ENCODE results near the gene INTS6.
A peak's percentile ranks its signal among the peaks of the same experiment; 100 is the strongest.

Gene INTS6

DNA sequence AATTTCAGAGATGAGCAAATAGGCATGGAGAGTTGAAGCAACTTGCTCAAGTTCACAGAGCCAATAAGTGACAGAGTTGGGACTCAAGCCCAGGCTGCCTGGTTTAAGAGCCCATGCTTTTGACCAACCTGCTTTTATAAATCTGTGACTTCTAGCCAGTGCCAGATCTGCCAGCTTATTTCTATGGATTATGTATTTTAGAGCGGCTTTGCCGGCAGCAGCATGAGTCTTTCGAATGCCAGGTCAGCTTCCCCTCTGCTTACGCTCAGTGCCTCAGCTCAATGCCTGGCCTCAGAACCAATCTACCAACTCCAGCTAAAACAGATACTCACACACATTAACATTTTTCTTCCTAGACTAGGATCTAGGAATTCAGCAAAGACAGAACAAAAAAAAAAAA, 111.0 kb downstream of the INTS6 start:
- no peak for DNase-seq

GRCh38 chr13:51341232-51341631, 111.6 kb downstream of the INTS6 start:
- DNase-seq = no peak

DNA sequence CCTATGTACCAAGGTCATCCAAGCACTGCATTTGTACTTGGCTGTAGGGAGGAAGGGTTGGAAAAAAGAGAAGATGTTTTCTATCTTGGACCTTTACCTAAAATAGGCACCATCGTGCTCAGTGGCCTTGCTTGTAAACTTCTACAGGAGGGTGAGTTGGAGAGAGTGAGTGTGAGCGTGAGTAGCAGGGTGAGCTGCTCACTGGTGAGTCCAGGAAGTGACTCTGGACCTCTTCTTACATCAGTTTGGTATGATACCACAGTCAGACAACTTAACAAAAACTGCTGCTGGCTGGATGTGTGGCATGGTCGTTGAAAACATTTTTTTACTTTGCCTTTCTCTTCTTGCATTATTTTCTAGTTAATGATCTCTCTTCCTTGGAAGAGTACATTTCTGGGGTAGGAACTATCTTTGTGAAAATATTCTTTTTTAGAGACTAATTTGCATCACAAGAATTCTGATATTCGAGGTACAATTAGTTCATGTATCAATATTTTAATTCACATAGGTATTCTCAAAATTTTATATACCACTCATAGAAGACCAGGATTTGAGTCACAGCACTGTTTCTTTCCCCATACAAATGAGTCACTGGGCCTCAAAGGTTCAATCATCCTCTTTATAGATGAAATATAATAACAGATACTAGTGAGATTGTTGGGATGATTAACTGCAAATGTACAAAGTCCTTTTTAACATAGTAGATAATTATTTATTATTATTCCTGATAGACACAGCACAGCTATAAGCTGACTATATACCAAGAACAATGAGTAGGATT, 112.7 kb downstream of the INTS6 start:
- no peak for DNase-seq

GRCh38 chr13:51339354-51339753, 113.5 kb downstream of the INTS6 start, which contains the start of gene SERPINE3:
TSS of gene SERPINE3 (plus strand) at chr13:51339691. CDS start at chr13:51341092, 1,401 bp downstream.
- no peak for DNase-seq

- no peak for DNase-seq
Observed at GRCh38 chr13:51336746-51337145, 116.1 kb downstream of the INTS6 start.

DNA sequence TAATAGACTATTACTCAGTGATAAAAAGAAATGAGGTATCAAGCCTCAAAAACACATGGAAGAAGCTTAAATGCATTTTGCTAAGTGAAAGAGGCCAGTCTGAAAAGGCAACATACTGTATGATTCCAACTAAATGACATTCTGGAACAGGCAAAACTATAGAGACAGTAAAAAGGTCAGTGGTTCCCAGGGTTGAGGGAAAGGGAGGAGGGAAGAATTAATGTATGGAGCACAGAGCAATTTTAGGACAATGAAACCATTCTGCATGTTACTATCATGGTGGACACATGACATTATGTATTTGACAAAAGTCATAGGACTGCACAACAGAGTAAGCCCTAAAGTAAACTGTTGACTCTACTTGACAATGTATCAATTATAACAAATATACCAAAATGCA, 119.0 kb downstream of the INTS6 start:
- DNase-seq = no peak

DNA sequence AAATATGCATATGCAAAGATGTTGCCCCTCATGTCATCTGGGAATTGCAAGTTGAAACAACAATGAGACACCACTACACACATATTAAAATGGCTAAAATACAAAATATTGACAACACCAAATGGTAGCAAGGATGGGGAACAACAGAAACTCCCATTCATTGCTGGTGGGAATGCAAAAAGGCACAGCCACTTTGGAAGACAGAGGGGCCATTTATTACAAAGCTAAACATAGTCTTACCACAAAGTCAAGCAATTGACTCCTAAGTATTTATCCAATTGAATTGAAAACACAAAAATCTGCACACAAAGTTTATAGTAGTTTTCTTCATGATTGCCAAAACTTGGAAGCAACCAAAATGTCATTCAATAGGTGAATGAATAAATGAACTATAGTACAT, 119.4 kb downstream of the INTS6 start:
- no peak for DNase-seq

DNA sequence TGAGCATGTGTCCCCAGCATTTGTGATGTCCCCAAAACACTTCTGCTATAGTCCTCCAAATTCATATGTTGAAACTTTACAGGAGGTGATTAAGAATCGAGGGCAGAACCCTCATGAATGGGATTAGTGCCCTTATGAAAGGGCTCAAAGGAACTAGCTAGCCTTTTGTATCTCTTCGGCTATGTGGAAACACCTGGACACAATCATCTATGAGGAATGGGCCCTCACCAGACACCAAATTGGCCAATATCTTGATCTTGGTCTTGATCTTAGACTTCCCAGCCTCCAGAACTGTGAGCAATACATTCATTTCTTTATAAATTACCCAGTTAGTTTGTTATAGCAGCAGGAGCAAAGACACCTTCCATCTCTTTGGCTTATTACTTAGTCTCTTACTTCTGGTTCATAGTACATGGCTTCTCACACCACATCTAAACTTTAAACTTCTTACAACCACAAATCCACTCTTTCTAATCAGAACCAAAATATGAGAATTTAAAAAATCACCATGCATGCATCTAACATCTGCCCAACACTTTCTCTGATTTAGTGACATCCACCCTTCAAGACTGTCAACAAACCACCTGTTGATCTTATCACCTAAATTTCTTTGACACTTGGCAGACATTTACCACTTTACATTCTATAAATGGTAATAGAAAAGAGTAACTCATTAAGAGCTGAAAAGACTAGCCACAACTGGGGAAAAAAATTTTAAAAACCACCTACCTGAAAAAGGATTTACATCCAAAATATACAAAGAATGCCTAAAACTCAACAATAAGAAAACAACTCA, 120.1 kb downstream of the INTS6 start:
- DNase-seq = peak in 1 of 5 experiments; percentile 63

DNA sequence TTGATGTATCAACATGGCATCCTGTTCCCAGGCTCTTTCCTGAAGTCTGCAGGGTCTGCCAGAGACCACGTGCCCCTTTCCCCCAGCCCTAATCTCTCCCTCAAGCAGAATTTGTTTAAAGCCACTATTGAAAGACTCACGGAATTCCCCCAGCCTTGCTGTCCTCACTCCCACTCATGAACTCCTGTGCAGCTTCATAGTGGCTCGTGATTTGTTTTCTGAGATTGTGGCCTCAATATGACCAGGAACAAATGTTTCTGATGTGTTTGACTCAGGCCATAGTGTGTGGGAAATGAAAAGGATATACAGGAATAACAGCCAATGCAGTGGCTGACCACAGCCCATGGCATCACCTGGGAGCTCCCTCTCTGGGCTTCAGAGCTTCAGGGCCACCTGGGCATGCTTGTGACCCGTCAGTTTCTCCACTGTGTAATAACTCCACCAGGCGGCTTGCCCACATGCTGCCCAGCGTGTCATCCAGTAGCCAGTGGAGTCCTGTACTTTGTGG, 121.4 kb downstream of the INTS6 start:
- no peak for DNase-seq

- peak in 1 of 5 experiments; percentile 6 for DNase-seq
Observed at GRCh38 chr13:51330791-51331190, 122.0 kb downstream of the INTS6 start.

DNA sequence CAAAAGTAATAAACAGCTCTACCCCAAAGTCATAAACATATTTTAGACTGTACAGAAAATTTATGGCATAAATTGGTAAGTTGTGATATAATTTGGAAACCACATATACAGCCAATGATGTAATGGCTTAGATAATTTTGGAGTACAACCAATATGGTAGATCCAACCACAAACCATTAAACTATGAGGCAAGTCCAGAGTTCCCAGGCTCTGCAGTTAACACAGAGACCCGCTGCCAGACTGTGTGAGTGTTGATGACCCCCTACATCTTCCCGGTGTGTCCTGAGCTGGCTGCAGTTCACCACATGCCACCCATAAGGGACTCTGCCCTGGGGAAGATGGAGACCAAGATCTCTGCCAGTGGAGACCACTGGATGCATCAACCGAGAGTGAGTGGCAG, 123.2 kb downstream of the INTS6 start:
- DNase-seq = no peak

- DNase-seq = no peak
Observed at GRCh38 chr13:51328488-51328887, 124.3 kb downstream of the INTS6 start.

DNA sequence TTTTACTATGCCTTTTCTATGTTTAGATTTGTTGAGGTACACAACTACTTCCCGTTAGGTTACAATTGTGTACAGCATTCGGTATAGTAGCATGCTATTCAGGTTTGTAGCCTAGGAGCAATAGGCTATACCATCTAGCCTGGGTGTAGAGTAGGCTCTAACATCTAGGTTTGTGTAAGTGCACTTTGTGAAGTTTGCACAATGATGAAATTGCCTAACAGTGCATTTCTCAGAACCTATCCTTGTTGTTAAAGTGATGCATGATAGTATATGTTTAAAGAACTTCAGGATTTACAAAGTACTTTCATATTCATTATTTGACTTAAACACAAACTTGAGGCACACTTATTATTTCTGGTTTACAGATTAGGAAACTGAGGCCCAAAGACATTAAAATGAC, 124.9 kb downstream of the INTS6 start:
- DNase-seq = no peak

- DNase-seq = no peak
Observed at GRCh38 chr13:51326777-51327176, 126.1 kb downstream of the INTS6 start.

DNA sequence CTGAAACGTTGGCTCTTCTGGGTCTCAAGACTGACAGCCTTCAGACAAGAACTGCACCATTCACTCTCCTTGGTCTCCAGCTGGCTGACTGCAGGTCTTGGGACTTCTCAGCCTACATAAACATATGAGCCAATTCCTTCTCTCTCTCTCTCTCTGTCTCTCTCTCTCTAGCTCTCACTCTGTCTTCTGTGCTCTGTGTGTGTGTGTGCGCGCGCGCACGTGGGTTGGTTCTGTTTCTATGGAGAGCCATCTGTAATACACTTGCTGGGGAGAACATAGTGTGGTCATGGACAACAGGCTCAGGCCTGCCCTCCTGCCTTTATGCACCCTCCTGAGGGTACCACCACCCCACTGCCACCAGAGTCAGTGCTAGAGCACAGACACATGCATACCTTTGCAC, 127.0 kb downstream of the INTS6 start:
- DNase-seq = no peak

DNA sequence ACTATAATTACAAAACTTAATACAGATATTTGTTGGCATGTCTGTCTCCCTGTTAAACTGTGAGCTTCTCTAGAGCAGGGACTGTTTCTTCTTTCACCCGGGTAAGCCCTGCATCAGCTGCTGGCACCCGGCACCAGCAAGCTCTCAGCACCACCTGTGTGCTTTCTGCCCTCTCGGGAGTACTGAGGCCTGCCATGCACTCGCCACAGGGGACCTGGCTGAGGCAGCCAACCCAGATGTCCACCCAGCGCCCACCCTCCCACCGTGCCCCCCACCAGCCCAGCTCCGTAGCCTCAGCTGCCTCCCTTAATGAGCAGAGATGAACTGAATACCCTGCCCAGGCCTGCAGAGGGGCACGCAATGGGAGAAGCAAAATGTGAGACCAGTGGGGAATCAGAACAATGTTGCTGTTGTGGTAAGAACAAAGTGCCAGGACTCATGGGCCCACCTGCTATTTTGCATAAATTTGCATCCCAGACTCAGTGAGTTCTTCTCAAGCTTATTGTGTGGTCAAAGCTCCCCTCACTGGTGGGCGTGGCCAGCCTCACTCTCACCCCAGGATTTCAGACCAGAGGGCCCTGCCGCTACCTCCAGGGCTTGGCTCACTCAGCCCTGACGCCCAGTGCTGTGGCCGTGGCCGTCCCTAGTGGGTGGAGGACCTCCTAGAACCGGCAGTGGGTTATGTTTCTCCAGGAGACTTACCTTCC, 128.0 kb downstream of the INTS6 start:
- no peak for DNase-seq

DNA sequence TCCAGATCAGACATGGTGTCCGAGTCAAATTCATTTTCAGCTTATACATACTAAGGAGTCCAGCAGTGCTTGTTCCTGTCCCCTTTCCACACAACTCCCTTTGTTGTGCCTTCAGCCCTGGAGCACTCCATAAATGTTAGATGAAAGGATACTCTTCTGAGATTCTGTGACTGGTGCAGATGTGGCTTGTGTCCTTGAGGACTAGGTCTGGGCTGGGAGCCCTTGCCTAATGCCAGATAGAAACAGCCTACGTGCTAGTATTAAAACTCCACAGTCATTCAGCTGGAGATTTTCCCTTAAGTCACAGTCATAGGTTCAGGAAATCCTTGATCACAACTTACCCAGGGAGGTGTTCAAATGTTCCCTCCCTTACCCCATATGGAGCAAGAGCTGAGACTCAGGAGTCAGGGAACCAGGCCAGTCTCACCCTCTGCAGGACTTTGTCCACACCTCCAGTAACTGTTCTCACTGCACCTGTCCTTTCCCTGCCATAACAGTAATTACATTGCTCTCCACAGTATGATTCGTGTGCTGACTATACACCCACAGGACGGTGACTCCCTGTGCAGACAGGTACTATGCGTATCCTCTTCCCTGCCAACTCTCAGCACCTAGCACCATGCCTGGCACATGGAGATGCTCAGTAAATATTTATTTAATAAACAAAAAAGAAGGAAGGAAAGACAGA, 128.9 kb downstream of the INTS6 start:
- DNase-seq = no peak

GRCh38 chr13:51322826-51323225, 130.0 kb downstream of the INTS6 start:
- DNase-seq = no peak

DNA sequence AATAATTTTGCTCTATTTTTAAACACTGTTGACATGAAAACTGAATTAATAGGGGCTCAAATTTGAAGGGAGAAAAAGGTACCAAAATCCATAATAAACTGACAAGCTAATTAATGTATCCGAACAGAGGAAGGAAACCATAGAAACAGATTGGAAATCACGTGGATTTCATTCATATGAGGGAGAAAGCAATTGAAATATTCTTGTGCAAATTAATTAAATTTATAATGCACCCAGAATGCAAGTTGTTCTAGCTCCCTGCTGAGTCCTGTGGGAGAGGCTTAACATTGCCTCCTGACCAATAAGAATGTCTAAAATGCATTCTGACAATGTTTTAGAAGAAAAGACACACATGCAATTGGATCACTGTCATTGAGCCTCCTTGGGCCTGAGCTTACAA, 131.0 kb downstream of the INTS6 start:
- no peak for DNase-seq

DNA sequence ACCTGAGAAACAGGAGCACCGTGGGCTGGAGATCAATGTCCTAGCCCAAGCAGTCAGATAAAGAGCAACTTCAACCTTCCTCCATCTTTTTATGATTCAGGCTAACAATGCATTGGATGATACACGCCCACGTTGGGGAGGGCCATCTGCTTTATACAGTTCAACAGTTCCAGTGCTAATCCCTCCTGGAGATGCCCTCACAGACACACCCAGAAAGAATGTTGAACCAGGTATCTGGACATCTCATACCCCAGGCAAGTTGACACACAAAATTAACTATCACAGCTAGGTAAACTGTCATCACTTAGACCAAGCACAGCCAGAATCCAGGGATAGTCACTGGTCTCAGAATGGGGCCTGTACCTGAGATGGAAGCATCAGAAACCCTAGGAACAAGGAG, 134.0 kb downstream of the INTS6 start:
- no peak for DNase-seq

GRCh38 chr13:51318015-51318414, 134.8 kb downstream of the INTS6 start:
- no peak for DNase-seq

- no peak for DNase-seq
Observed at GRCh38 chr13:51317262-51317661, 135.6 kb downstream of the INTS6 start.

- no peak for DNase-seq
Observed at GRCh38 chr13:51313619-51314018, 139.2 kb downstream of the INTS6 start.

Measured in T-helper 2 cell (primary cell).